NCI-H1417 (cell line): ENCODE data around the gene ADPRM.
"Not testable (repeated sequence)": the region's sequence is repeated elsewhere in the genome, so short reads cannot be mapped to it uniquely, and the experiment has no call there.

Source experiments
- DNase-seq, 3 experiments: peaks; one replicate each; lab custom pipeline; 2025; lab: John Stamatoyannopoulos, UW

Gene ADPRM

DNA sequence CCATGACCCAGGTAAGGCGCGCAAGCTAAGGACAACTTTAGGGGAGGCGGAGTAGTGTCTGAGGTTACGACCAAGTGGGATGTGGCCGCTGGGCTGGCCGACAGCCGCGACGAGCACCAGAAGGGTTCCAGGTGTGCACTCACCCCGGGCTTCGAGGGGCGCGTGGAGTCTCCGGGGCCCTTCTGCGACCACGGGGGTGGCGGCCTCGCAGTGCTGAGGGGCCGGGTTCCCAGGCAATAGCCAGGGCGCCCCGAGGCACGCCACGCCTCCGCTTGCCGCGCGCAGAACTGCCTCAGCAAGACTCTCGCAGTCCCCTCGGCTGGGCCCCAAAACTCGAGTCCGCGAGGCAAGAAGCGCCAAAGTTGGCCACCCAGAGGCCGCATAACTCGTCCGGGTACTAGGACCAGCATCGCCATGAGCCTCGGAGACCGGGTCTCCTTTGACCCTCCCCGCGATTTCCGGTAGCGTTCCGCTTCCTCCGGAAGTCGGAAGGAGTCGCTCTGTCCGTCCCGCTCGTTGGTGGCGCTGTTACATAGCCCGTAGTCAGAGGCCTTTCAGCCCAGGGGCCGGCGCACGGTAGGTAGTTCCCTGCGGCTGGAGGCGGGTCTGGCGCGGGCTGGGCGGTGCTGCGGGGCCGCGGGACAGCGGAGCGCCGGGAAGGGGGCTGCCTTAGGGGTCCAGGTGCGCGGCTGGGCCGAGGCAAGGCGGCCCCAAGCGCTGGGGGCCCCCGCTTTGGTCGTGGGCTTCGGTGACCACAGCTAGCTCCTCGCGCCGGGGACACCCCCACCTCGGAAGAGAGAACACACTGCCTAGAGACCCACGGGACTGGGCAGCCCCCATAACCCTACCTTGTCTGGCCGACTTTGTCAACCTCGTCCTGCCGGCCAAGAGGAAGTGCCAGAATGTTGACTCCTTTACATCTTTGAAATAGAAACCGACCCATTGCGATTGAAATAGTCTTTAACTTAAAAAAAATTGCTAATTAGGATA lies at the start of gene ADPRM, which contains the start of gene SCO1:
TSS of gene ADPRM (plus strand) at position 503 of the 990 bp plus-strand sequence. CDS start 7,333 bp downstream, outside the sequence.
TSS of gene SCO1 (minus strand) at position 442 of the 990 bp plus-strand sequence. CDS start at position 416, 26 bp downstream.
- DNase-seq = peak; percentile 83 to 90 (median 85)

DNA sequence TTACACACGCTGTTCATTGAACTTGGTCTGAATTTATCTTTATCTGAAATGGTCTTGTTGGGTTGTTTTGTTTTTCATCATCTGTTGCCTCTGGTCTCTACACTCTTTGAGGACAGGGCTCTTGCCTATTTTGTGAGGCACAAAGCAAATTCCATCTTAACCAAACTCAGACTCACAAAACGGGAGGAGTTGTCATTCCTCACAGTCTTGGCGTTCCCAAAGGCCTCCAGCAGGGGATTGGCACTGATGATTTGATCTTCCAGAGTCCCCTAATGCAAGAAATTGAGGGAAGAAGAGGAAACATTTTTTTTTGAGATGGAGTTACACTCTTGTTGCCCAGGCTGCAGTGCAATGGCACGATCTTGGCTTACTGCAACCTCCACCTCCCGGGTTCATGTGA lies 49.0 kb upstream of the ADPRM start:
- no peak for DNase-seq

DNA sequence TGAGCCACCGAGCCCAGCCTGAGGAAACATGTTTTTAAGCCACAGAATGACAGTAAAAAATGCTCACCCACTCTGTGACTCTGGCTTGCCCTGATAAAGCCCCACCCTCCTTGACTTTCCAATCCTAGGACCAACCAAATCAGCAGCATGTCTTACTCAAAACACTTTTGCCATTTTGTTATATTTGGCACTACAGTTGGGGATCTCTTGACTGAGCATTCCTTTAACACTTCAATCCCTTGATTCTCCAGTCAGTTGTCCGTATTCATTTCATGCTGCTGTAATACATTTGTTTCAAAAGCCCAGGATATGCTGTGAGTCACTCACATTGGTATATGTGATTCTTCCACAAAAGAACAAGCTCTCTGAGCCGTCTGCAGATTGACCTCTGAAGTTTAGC lies 48.4 kb upstream of the ADPRM start:
- no peak for DNase-seq

GRCh38 chr17:10649602-10650001 lies 47.8 kb upstream of the ADPRM start:
- DNase-seq = no peak

GRCh38 chr17:10651927-10652326 lies 45.5 kb upstream of the ADPRM start:
- no peak for DNase-seq

- DNase-seq = no peak
Observed at GRCh38 chr17:10652984-10653659, 44.3 kb upstream of the ADPRM start.

DNA sequence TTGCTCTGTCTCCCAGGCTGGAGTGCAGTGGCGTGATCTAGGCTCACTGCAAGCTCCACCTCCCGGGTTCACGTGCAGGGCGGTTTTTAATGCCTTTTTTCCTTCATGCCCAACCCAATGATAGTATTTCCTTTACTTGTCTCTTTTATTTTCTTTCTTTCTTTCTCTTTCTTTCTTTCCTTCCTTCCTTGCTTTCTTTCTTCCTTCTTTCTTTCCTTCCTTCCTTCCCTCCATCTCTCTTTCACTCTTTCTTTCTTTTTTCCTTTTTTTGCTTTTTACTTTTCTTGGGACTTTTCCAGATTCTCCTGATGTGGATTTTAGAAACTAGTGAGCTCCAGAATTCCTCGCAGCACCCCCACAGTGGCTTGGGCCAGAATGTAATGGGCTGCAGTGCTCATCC lies 43.4 kb upstream of the ADPRM start:
- DNase-seq = no peak

DNA sequence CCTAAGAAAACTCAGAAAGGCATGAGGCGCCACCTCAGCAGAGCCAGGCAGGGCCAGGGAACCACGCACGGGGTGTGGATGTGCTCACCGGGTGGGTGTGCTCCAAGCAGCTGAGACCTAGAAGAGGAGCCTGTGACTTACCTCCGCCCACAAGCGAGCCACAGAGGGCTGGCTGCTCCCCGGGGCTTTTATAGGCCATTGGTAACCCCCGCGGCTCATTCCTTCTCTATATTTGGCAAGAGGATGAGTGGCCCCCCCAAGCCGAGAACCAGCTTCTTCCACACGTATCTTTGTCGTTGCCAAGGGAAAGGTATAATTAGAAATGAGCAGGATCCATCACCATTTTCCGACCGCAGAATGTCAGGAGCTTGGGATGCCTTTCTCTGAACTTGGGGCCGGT lies 40.2 kb upstream of the ADPRM start, which contains the start of gene MYH3:
TSS of gene MYH3 (minus strand) at position 162 of the 400 bp plus-strand sequence. CDS start 2,245 bp downstream, outside the sequence.
- no peak for DNase-seq

- DNase-seq = no peak
Observed at GRCh38 chr17:10657879-10658278, 39.5 kb upstream of the ADPRM start.

GRCh38 chr17:10661437-10661836 lies 36.0 kb upstream of the ADPRM start:
- DNase-seq = no peak

DNA sequence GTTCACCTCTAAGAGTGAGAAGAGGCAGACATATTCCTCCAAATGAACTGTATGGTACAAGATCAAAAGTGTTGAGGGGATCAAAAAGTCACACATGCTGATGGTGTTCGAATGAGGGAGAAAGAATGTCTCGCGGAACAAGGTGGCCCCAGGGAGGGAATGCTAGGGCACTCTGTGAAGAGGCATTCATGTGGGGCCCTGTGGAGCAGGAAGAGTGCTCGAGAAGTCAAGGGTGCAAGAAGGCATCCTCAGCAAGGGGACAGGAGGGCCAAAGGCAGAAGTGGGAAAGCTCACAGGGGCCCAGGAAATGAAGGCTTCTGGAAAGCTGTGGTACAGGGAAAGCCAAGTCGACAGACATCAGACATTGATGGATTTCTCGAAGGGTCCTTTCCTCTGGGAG lies 34.2 kb upstream of the ADPRM start:
- no peak for DNase-seq

DNA sequence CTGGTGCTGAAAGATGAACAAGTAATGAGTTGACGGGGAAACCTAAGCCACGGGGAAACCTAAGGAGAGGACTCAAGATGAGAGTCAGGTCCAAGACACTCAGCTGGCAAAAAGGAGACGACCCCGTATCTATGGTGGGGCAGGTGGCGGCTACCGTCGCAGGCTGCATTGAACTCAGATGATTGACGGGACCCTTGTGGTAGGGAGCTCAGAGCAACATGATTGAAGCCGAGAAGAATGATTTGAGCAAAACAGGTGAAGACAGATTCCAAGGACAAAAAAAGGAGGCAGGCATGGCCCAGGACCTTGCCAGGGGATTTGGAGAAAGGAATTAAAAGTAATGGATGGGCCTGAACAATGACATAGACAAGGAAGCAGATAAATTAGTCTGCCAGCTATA lies 32.8 kb upstream of the ADPRM start:
- DNase-seq = no peak

GRCh38 chr17:10666906-10667305 lies 30.5 kb upstream of the ADPRM start:
- no peak for DNase-seq

DNA sequence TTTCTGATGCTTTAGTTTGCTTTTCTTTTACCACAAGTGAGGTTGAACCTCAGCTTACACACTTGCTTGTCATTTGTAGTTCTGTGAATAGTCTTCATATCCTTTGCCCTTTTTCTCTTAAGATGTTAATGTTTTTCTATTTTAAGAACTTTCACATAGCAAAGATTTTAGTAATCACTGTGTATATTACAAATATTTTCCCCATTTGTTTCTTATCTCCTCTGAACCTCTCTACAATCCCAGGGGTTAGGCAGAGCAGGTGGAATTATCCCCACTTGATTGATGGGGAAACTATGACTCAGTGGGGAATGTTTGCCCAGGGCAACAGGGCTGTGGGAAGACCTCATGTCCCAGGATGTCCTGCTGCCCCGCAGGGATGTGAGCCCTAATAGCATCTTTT lies 28.6 kb upstream of the ADPRM start:
- DNase-seq = no peak

DNA sequence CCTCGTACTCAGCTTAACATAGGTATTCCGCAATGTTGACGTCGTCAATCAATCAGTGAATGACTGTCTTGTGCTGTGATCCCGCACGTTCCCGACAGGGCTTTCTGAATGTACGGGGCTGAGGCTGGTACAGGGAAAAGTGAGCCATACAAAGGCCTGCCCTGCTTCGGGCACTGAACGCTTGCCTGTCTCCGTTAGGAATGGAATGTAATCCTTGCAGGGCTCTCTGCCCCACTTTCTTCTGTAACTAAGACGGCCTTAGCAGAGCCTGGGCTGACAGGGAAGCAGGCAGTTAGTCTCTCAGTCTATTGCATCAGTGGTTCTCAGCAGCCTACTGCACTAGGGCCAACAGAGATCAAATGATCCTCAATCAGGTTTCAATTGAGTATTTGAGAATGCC lies 24.1 kb upstream of the ADPRM start:
- no peak for DNase-seq

- DNase-seq = no peak
Observed at GRCh38 chr17:10674704-10675103, 22.7 kb upstream of the ADPRM start.

DNA sequence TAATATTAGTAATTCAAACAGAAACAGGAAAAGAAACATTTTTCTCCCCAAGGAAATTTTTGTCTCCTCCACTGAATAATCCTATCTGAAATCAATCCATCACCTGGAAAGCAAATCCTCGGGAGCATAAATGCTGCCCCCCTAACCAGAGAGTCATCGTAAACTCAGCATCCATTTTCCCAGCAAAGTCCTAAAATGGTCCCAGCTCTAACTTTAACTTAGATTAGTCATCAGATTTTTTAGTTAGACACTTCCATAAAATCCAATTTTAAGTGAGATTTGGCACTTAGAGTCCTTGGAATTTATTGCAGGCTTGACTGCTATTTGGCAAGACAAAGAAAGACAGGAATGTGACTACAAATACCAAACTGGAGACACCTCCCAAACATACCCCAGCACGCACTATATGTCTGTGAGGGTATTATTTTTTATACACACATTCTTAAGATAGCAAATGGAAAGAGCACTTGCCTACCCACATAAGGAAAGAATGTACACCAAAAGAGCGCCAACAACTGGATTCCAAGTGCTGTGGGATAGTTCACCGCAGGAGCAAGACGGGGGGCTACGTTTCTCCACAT lies 15.4 kb upstream of the ADPRM start:
- DNase-seq = no peak

DNA sequence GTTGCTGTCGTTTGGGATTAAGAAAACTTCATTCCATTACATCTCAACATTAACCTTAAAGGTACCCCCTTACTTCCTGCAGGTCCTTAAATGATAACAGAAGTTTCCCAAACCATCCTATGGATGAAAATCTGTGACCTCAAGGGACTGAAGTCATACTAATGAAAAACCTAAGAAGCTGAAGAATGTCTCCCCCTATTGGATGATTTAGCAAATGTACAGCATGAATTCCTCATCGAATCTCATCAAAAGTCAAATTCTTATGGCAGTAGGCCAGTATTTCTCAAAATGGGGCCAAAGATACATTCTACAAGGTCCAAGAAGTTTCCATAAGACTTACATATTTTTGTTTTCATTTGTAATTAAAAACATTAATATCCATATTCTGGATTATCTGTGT lies 13.5 kb upstream of the ADPRM start:
- no peak for DNase-seq

DNA sequence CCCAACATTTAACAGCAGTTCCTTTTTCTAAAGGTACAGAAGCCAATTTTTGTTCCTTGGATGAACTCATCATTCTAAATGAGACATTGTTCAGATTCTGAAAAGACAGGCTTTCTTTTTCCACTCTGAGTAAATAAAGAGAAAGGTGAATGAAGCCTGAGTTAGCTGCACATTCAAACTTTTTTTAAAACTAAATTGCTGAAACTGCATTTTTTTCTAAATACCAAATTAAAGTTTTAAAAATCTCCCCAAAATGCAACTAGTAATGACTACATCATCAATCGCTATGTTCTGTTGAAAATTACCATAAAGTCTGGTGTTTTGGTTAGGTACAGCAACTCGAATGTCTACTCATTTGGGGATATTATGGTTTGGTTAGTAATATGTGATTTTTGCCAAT lies 9.9 kb upstream of the ADPRM start:
- DNase-seq = no peak

GRCh38 chr17:10695875-10696407 lies 1.5 kb upstream of the ADPRM start:
- DNase-seq = not testable (repeated sequence)

- DNase-seq = peak in 2 of 3 experiments; percentile 5 to 16
Observed at GRCh38 chr17:10698096-10698818, 863 bp downstream of the ADPRM start.
